ENCODE data around the gene SF3A1. TPM values are rescaled to one million over a fixed set of nuclear protein-coding genes. Genes with fewer than 3 reads are reported as not detected.

The SF3A1 gene
- total RNA-seq, 1 experiment from 2014 or later = 272 TPM

- TF ChIP-seq CTCF (IDR thresholded peaks at IDR 0.05) = no peak
- TF ChIP-seq ZNF281 (CRISPR knock-in tag; IDR thresholded peaks at IDR 0.05) = no peak
Measured at GRCh38 chr22:30372915-30373314, 16.2 kb upstream of the SF3A1 start (continued).

GRCh38 chr22:30371981-30372380 lies 15.3 kb upstream of the SF3A1 start:
- no peak overlapping the region for H3K4me3 Mint-ChIP-seq
- peak; percentile 33; the same call in 1 of the 2 replicates for ATAC-seq
- ChIA-PET CTCF (interaction anchor here (0.9 to 1.6 kb wide), 3 partner anchors 15 to 53 kb away, joined by 3 to 4 read pairs (median 3); partner anchors contain the start of genes MTFP1 and RNF215), POLR2A (interaction anchor here (0.6 to 1.2 kb wide), 3 partner anchors 9 to 45 kb away, joined by 3 read pairs; partner anchors contain the start of gene TBC1D10A)
- H3K9me3 Mint-ChIP-seq = no peaks in the 10 kb centered on the region
- H3K27me3 Mint-ChIP-seq (ENCODE audit: low read depth) = no peaks in the 10 kb centered on the region
- 0 out of 2 replicates have a peak, but pooled peaks cover 3% of the 10 kb centered on the region for H3K4me1 Mint-ChIP-seq
- H3K36me3 Mint-ChIP-seq = no peaks in the 10 kb centered on the region
- TF ChIP-seq JAZF1 (CRISPR knock-in tag; IDR thresholded peaks at IDR 0.05) (no peak), E2F4 (CRISPR knock-in tag; IDR thresholded peaks at IDR 0.05; ENCODE audit: borderline replicate concordance, low read depth) (0 out of 2 replicates have a peak, but pooled peaks have one; percentile 15)
- no peak overlapping the region for H3K27ac Mint-ChIP-seq
- DNase-seq (ENCODE audit: low spot score) = no peak

- 0 out of 2 replicates have a peak, but pooled peaks cover 3% of the 10 kb centered on the region for H3K4me1 Mint-ChIP-seq
- no peaks in the 10 kb centered on the region for H3K36me3 Mint-ChIP-seq
- ATAC-seq (no peak), DNase-seq (ENCODE audit: low spot score) (no peak)
- TF ChIP-seq TP53 (CRISPR knock-in tag; IDR thresholded peaks at IDR 0.05) = no peak
- no peak for TF ChIP-seq ZNF416 (CRISPR knock-in tag; IDR thresholded peaks at IDR 0.05)
- no peak for TF ChIP-seq GABPB1 (CRISPR knock-in tag; IDR thresholded peaks at IDR 0.05)
- no peak for TF ChIP-seq ZSCAN18 (CRISPR knock-in tag; IDR thresholded peaks at IDR 0.05)
- TF ChIP-seq PREB (CRISPR knock-in tag; IDR thresholded peaks at IDR 0.05; ENCODE audit: borderline replicate concordance) = no peak
- no peak for TF ChIP-seq CREM (CRISPR knock-in tag; IDR thresholded peaks at IDR 0.05)
- no peak for TF ChIP-seq USF1 (CRISPR knock-in tag; IDR thresholded peaks at IDR 0.05)
- no peak for TF ChIP-seq GTF2I (CRISPR knock-in tag; conservative IDR thresholded peaks at IDR 0.05)
- TF ChIP-seq FOXK1 (CRISPR knock-in tag; IDR thresholded peaks at IDR 0.05) = no peak
- TF ChIP-seq TEAD1 (CRISPR knock-in tag; IDR thresholded peaks at IDR 0.05) = no peak
- TF ChIP-seq ETV6 (CRISPR knock-in tag; IDR thresholded peaks at IDR 0.05) = no peak
- no peak for TF ChIP-seq ZBTB21 (CRISPR knock-in tag; IDR thresholded peaks at IDR 0.05; ENCODE audit: borderline replicate concordance)
- TF ChIP-seq ZNF396 (CRISPR knock-in tag; IDR thresholded peaks at IDR 0.05; ENCODE audit: borderline replicate concordance) = no peak
- no peak for TF ChIP-seq ZNF532 (CRISPR knock-in tag; IDR thresholded peaks at IDR 0.05; ENCODE audit: borderline replicate concordance)
- no peak overlapping the region for H3K27ac Mint-ChIP-seq
- no peaks in the 10 kb centered on the region for H3K27me3 Mint-ChIP-seq (ENCODE audit: low read depth)
- POLR2A ChIA-PET = interaction anchor here (0.8 to 1.2 kb wide), 2 partner anchors 8 to 45 kb away, joined by 3 read pairs; partner anchors contain the start of gene TBC1D10A
- no peak overlapping the region for H3K4me3 Mint-ChIP-seq
- CTCF ChIA-PET = interaction anchor here (0.9 to 1.6 kb wide), 2 partner anchors 53 to 54 kb away, joined by 3 read pairs; partner anchors contain the start of gene MTFP1
- no peaks in the 10 kb centered on the region for H3K9me3 Mint-ChIP-seq
Measured at GRCh38 chr22:30371321-30371720, 14.6 kb upstream of the SF3A1 start.
